ENCODE measurements around the gene SAMMSON.

SAMMSON gene

DNA sequence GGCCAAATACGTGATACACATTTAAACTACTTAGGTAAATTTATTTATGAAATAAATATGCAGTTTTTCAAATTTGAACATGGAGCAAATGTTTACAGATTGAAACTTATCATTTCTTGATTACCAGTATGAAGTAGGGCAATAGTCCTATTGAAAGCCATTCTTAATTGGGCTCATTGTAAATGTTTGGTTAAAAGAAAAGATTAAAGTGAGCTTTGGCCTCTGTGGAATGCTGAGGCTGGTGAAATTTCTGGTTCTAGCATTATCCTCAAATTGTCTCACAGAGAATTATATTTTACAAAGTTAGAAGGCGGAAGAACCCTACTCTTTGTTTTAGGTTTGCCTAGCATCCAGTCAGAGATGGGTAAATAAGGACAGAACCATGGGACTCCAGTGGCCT is 73.2 kb downstream of the SAMMSON start:
- TF ChIP-seq SIN3A (IDR thresholded peaks at IDR 0.05; ENCODE audit: borderline replicate concordance, insufficient read depth, low read length): no peak
- TF ChIP-seq REST (IDR thresholded peaks at IDR 0.05; ENCODE audit: insufficient read depth in 1 of 2, low read depth in 2 of 2, low read length in 2 of 2): no peak
- no peak for TF ChIP-seq TAF1 (IDR thresholded peaks at IDR 0.05; ENCODE audit: borderline replicate concordance, insufficient read depth, low read length)
- TF ChIP-seq POLR2AphosphoS5 (IDR thresholded peaks at IDR 0.05; ENCODE audit: low read depth, low read length): no peak
- TF ChIP-seq FOXP2 (optimal IDR thresholded peaks at IDR 0.05; ENCODE audit: borderline replicate concordance, extremely low read depth, extremely low read length, insufficient read depth): no peak

DNA sequence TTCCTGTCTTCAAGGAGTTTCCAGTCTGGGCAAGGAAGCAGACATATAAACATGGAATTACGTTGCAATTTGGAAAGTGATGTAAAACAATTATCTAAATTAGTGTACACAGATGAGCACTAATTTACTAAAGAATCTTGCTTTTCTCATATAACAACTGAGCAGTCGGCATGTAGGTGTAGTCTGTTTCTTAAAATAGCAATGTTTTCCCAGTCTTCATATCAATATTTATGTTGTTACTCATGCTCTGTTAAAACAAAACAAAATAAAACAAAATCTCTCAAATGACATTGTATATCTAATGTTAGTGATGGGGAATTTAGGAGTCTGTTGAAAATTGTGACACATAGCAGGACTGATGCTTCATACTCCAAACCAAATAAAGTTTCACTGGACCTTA is 75.6 kb downstream of the SAMMSON start:
- TF ChIP-seq SIN3A (IDR thresholded peaks at IDR 0.05; ENCODE audit: borderline replicate concordance, insufficient read depth, low read length) (no peak), POLR2AphosphoS5 (IDR thresholded peaks at IDR 0.05; ENCODE audit: low read depth, low read length) (no peak), FOXP2 (optimal IDR thresholded peaks at IDR 0.05; ENCODE audit: borderline replicate concordance, extremely low read depth, extremely low read length, insufficient read depth) (no peak), REST (IDR thresholded peaks at IDR 0.05; ENCODE audit: insufficient read depth in 1 of 2, low read depth in 2 of 2, low read length in 2 of 2) (no peak), TAF1 (IDR thresholded peaks at IDR 0.05; ENCODE audit: borderline replicate concordance, insufficient read depth, low read length) (no peak)

DNA sequence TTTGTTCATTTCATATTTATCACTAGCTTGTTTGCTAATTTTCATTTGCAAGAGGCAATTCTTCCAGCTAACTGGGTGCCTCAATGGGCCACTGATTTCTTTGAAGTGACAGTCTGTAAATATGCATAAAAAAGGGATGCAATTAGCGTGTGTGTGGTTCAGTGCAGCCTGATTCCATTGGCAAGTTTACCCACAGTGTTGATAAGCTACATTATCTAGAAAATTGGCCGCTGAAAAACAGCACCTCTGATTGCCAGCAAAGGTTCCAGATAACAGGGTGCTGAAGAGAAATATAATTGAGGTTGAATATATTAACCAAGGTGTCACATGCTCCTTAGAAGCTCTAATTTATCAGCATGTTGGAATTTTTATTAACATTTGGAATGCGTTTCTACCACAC is 76.9 kb downstream of the SAMMSON start:
- TF ChIP-seq POLR2AphosphoS5 (IDR thresholded peaks at IDR 0.05; ENCODE audit: low read depth, low read length): no peak

- TF ChIP-seq REST (IDR thresholded peaks at IDR 0.05; ENCODE audit: insufficient read depth in 1 of 2, low read depth in 2 of 2, low read length in 2 of 2) (no peak), FOXP2 (optimal IDR thresholded peaks at IDR 0.05; ENCODE audit: borderline replicate concordance, extremely low read depth, extremely low read length, insufficient read depth) (no peak), POLR2AphosphoS5 (IDR thresholded peaks at IDR 0.05; ENCODE audit: low read depth, low read length) (no peak), TAF1 (IDR thresholded peaks at IDR 0.05; ENCODE audit: borderline replicate concordance, insufficient read depth, low read length) (no peak), SIN3A (IDR thresholded peaks at IDR 0.05; ENCODE audit: borderline replicate concordance, insufficient read depth, low read length) (no peak)
Observed at GRCh38 chr3:70078778-70079177, 79.2 kb downstream of the SAMMSON start.

DNA sequence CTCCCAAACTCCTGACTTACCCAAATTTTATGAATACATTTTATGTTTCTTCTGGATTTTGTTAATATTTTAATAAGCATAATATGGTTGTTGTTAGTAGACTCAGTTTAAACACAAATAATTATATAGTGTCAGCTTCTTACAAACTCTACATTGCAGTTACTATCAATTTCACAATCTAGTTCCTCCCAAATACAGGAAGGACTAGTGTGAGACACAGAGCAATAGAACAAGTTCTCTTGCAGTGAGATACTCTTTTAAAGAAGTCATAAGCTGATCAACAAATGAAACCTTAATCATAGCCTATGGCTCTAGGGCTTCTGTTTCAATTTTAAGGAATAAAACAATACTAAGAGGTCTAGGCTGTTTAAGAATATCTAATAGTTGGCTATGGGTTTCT is 86.1 kb downstream of the SAMMSON start:
- no peak for TF ChIP-seq POLR2AphosphoS5 (IDR thresholded peaks at IDR 0.05; ENCODE audit: low read depth, low read length)
- TF ChIP-seq FOXP2 (optimal IDR thresholded peaks at IDR 0.05; ENCODE audit: borderline replicate concordance, extremely low read depth, extremely low read length, insufficient read depth): no peak
- TF ChIP-seq REST (IDR thresholded peaks at IDR 0.05; ENCODE audit: insufficient read depth in 1 of 2, low read depth in 2 of 2, low read length in 2 of 2): no peak
- TF ChIP-seq TAF1 (IDR thresholded peaks at IDR 0.05; ENCODE audit: borderline replicate concordance, insufficient read depth, low read length): no peak
- TF ChIP-seq SIN3A (IDR thresholded peaks at IDR 0.05; ENCODE audit: borderline replicate concordance, insufficient read depth, low read length): no peak
